ENCODE measurements around the gene RBM8A.

RBM8A gene

DNA sequence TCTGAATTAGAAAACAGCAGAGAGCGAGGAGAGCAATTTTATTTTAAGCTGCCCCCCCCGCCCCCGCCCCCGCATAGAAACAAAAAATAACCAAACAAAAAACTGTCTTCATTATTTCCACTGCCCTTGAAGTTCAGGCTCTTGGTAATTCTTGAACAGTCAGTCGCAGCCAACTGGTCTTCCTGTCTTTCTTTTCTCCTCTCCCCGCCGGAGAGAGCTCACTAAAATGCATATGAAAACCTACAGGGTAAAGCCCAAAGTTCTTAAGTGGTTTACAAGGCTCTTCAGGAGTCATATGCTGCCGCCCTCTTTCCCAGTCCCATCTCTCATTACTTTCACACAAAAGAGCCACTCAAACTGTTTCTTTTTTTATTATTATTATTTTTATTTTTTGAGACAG lies 40.5 kb downstream of the RBM8A start:
- Histone ChIP-seq H3K36me3 (replicated peaks in 1 of 2; ENCODE audit: control insufficient read depth in 2 of 2, insufficient read depth in 2 of 2, low read length in 2 of 2) (no peaks in the 10 kb centered on the region), H3K27ac (replicated peaks; ENCODE audit: low read length) (no peak overlapping the region), H2BK12ac (ENCODE audit: low read length) (no peak overlapping the region), H3K9ac (ENCODE audit: low read depth, low read length, poor library complexity) (no peak overlapping the region), H3K4me2 (ENCODE audit: insufficient read depth, low read length, poor library complexity, severe bottlenecking) (no peak overlapping the region), H2AK5ac (ENCODE audit: low read depth, low read length) (no peak overlapping the region), H2BK15ac (ENCODE audit: low read length) (no peak overlapping the region), H2BK5ac (ENCODE audit: low read length) (no peak overlapping the region), H3K18ac (ENCODE audit: low read length) (no peak overlapping the region), H3K14ac (ENCODE audit: low read length) (no peak overlapping the region), H2AFZ (ENCODE audit: low read length) (no peak overlapping the region), H3K23ac (ENCODE audit: low read depth, low read length, poor library complexity) (no peak overlapping the region), H4K8ac (ENCODE audit: low read depth, low read length) (no peak overlapping the region), H3K9me3 (replicated peaks in 1 of 2; ENCODE audit: control insufficient read depth in 2 of 2, insufficient read depth in 1 of 2, low read depth in 1 of 2, low read length in 2 of 2) (no peaks in the 10 kb centered on the region), H3K27me3 (ENCODE audit: control insufficient read depth in 3 of 3, insufficient read depth in 3 of 3, low read depth in 1 of 3, low read length in 3 of 3) (peaks cover 0 to 38% (median 19%) of the 10 kb centered on the region in 3 experiments), H3K4ac (ENCODE audit: low read length) (no peak overlapping the region), H2BK120ac (ENCODE audit: low read depth, low read length) (no peak overlapping the region), H3K4me3 (ENCODE audit: low read length in 2 of 2) (no peak overlapping the region), H3K79me1 (ENCODE audit: low read depth, low read length) (no peaks in the 10 kb centered on the region), H4K91ac (ENCODE audit: low read depth, low read length, poor library complexity) (no peak overlapping the region), H3K4me1 (ENCODE audit: control insufficient read depth in 2 of 2, insufficient read depth in 1 of 2, low read depth in 1 of 2, low read length in 2 of 2) (peaks cover 0 to 4% of the 10 kb centered on the region in 2 donors)
- DNase-seq (ENCODE audit: low spot score): no peak
- no CpG with 5 or more reads among the region's 8 CpGs for WGBS, 2 donors (ENCODE audit: extremely low coverage in 2 of 2, insufficient read length in 2 of 2, insufficient replicate concordance in 1 of 2)

DNA sequence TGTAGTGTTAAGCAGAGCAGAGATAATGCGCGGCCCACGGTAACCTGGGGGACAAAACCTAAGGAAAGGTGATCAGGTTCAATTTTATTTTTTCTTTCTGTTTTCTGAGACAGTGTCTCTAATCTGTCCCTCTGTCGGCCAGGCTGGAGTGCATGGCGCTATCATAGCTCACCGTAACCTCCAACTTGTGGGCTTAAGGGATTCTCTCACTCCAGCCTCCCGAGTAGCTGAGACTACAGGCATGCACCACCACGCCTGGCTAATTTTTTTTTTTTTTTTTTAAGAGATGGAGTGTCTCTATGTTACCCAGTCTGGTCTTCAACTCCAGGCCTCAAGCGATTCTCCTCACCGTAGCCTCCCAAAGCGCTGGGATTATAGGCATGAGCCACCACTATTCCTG lies 40.9 kb downstream of the RBM8A start:
- DNase-seq (ENCODE audit: low spot score): no peak
- Histone ChIP-seq H2AFZ (ENCODE audit: low read length) (peak overlapping the region; percentile 99), H4K8ac (ENCODE audit: low read depth, low read length) (no peak overlapping the region), H3K9ac (ENCODE audit: low read depth, low read length, poor library complexity) (no peak overlapping the region), H3K27me3 (ENCODE audit: control insufficient read depth in 3 of 3, insufficient read depth in 3 of 3, low read depth in 1 of 3, low read length in 3 of 3) (peaks cover 0 to 41% (median 19%) of the 10 kb centered on the region in 3 experiments), H2BK12ac (ENCODE audit: low read length) (no peak overlapping the region), H3K18ac (ENCODE audit: low read length) (no peak overlapping the region), H3K79me1 (ENCODE audit: low read depth, low read length) (no peaks in the 10 kb centered on the region), H2BK15ac (ENCODE audit: low read length) (no peak overlapping the region), H3K14ac (ENCODE audit: low read length) (no peak overlapping the region), H3K4me2 (ENCODE audit: insufficient read depth, low read length, poor library complexity, severe bottlenecking) (peak overlapping the region; percentile 46), H4K91ac (ENCODE audit: low read depth, low read length, poor library complexity) (no peak overlapping the region), H3K4me1 (ENCODE audit: control insufficient read depth in 2 of 2, insufficient read depth in 1 of 2, low read depth in 1 of 2, low read length in 2 of 2) (peaks cover 0 to 4% of the 10 kb centered on the region in 2 donors), H3K9me3 (replicated peaks in 1 of 2; ENCODE audit: control insufficient read depth in 2 of 2, insufficient read depth in 1 of 2, low read depth in 1 of 2, low read length in 2 of 2) (no peaks in the 10 kb centered on the region), H3K23ac (ENCODE audit: low read depth, low read length, poor library complexity) (no peak overlapping the region), H2AK5ac (ENCODE audit: low read depth, low read length) (no peak overlapping the region), H2BK120ac (ENCODE audit: low read depth, low read length) (no peak overlapping the region), H3K4ac (ENCODE audit: low read length) (no peak overlapping the region), H2BK5ac (ENCODE audit: low read length) (no peak overlapping the region), H3K36me3 (replicated peaks in 1 of 2; ENCODE audit: control insufficient read depth in 2 of 2, insufficient read depth in 2 of 2, low read length in 2 of 2) (no peaks in the 10 kb centered on the region), H3K27ac (replicated peaks; ENCODE audit: low read length) (no peak overlapping the region), H3K4me3 (ENCODE audit: low read length in 2 of 2) (peak overlapping the region in 1 of 2 donors; percentile 57)
- WGBS, 2 donors (ENCODE audit: extremely low coverage in 2 of 2, insufficient read length in 2 of 2, insufficient replicate concordance in 1 of 2): no CpG with 5 or more reads among the region's 11 CpGs

DNA sequence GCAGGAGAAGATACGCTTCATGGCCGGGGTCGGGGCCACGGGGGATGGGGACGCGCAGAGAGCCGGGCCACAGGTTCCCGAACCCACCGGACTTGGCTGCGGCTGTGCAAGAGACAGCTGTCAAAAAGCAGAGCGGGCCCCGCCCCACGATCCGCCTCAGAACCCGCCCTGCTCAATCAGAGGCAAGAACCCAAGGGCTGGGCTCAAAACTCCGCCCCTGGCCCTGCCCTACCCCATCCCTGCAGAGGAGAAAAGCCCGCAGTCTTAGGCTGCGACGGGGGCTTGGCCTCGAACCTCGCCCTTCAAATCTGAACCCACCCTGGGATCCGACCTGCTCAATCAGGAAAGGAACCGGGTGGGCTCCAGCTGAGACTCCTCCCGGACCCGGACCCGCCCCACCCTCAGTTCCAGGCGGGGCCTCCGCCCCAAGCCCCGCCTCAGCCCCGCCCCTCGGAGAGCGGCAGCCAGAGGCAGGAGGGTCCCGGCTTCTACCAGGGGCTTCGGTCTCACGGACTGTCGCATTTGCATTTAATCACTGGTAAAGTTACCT lies 41.5 kb downstream of the RBM8A start, which contains the start of gene ANKRD35:
TSS of gene ANKRD35 (minus strand) at position 129 of the 550 bp plus-strand sequence. CDS start at position 21, 108 bp downstream.
- peaks cover 0 to 44% (median 19%) of the 10 kb centered on the region in 3 experiments for H3K27me3 ChIP-seq (ENCODE audit: control insufficient read depth in 3 of 3, insufficient read depth in 3 of 3, low read depth in 1 of 3, low read length in 3 of 3)
- no peak within 1 kb of the TSS for H2AK5ac ChIP-seq (ENCODE audit: low read depth, low read length)
- peak within 1 kb of the TSS; percentile 46 for H3K4me2 ChIP-seq (ENCODE audit: insufficient read depth, low read length, poor library complexity, severe bottlenecking)
- H3K23ac ChIP-seq (ENCODE audit: low read depth, low read length, poor library complexity): no peak within 1 kb of the TSS
- H3K14ac ChIP-seq (ENCODE audit: low read length): no peak within 1 kb of the TSS
- no peak within 1 kb of the TSS for H4K8ac ChIP-seq (ENCODE audit: low read depth, low read length)
- H2BK15ac ChIP-seq (ENCODE audit: low read length): no peak within 1 kb of the TSS
- peak; percentile 75 for DNase-seq (ENCODE audit: low spot score)
- no peak within 1 kb of the TSS for H2BK12ac ChIP-seq (ENCODE audit: low read length)
- H3K27ac ChIP-seq (replicated peaks; ENCODE audit: low read length): no peak within 1 kb of the TSS
- H3K4me1 ChIP-seq (ENCODE audit: control insufficient read depth in 2 of 2, insufficient read depth in 1 of 2, low read depth in 1 of 2, low read length in 2 of 2): peaks cover 0 to 2% of the 10 kb centered on the region in 2 donors
- H3K9ac ChIP-seq (ENCODE audit: low read depth, low read length, poor library complexity): no peak within 1 kb of the TSS
- H3K36me3 ChIP-seq (replicated peaks in 1 of 2; ENCODE audit: control insufficient read depth in 2 of 2, insufficient read depth in 2 of 2, low read length in 2 of 2): no peaks in the 10 kb centered on the region
- no peak within 1 kb of the TSS for H2BK120ac ChIP-seq (ENCODE audit: low read depth, low read length)
- peak within 1 kb of the TSS; percentile 57 to 83 for H3K4me3 ChIP-seq (ENCODE audit: low read length in 2 of 2)
- no peak within 1 kb of the TSS for H3K4ac ChIP-seq (ENCODE audit: low read length)
- no peak within 1 kb of the TSS for H4K91ac ChIP-seq (ENCODE audit: low read depth, low read length, poor library complexity)
- no CpG with 5 or more reads among the region's 36 CpGs for WGBS, 2 donors (ENCODE audit: extremely low coverage in 2 of 2, insufficient read length in 2 of 2, insufficient replicate concordance in 1 of 2)
- H2BK5ac ChIP-seq (ENCODE audit: low read length): no peak within 1 kb of the TSS
- peak within 1 kb of the TSS; percentile 99 for H2AFZ ChIP-seq (ENCODE audit: low read length)
- H3K18ac ChIP-seq (ENCODE audit: low read length): peak within 1 kb of the TSS; percentile 20
- H3K9me3 ChIP-seq (replicated peaks in 1 of 2; ENCODE audit: control insufficient read depth in 2 of 2, insufficient read depth in 1 of 2, low read depth in 1 of 2, low read length in 2 of 2): no peaks in the 10 kb centered on the region
- no peaks in the 10 kb centered on the region for H3K79me1 ChIP-seq (ENCODE audit: low read depth, low read length)

DNA sequence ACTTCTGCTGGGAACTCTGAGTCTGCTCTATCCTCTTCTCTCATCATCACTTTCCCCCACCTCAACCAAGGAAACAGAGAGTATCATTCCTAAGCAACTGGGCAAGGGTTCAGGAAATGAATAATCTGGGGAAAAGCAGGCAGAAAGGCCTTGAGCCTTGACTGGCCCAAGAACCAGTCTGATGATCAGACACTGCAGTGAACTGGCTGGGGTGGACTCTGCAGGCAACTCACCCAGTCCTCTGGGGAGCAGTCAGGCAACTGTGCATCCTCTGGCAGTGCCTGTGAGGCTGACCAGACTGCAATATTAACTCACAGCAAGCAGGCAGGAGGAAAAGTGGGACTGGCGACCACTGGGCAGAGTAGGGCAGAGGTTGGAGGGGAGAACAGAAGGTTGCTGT lies 42.6 kb downstream of the RBM8A start:
- H2BK5ac ChIP-seq (ENCODE audit: low read length): no peak overlapping the region
- no peak overlapping the region for H3K9ac ChIP-seq (ENCODE audit: low read depth, low read length, poor library complexity)
- no peak overlapping the region for H2AK5ac ChIP-seq (ENCODE audit: low read depth, low read length)
- H2BK120ac ChIP-seq (ENCODE audit: low read depth, low read length): no peak overlapping the region
- no peaks in the 10 kb centered on the region for H3K79me1 ChIP-seq (ENCODE audit: low read depth, low read length)
- H3K18ac ChIP-seq (ENCODE audit: low read length): no peak overlapping the region
- H3K4ac ChIP-seq (ENCODE audit: low read length): no peak overlapping the region
- no peak overlapping the region for H2BK15ac ChIP-seq (ENCODE audit: low read length)
- H3K4me1 ChIP-seq (ENCODE audit: control insufficient read depth in 2 of 2, insufficient read depth in 1 of 2, low read depth in 1 of 2, low read length in 2 of 2): peaks cover 3 to 4% of the 10 kb centered on the region in 2 donors
- H2AFZ ChIP-seq (ENCODE audit: low read length): no peak overlapping the region
- peaks cover 0 to 44% (median 19%) of the 10 kb centered on the region in 3 experiments for H3K27me3 ChIP-seq (ENCODE audit: control insufficient read depth in 3 of 3, insufficient read depth in 3 of 3, low read depth in 1 of 3, low read length in 3 of 3)
- no peak overlapping the region for H2BK12ac ChIP-seq (ENCODE audit: low read length)
- DNase-seq (ENCODE audit: low spot score): no peak
- no peak overlapping the region for H4K8ac ChIP-seq (ENCODE audit: low read depth, low read length)
- no peaks in the 10 kb centered on the region for H3K36me3 ChIP-seq (replicated peaks in 1 of 2; ENCODE audit: control insufficient read depth in 2 of 2, insufficient read depth in 2 of 2, low read length in 2 of 2)
- H3K23ac ChIP-seq (ENCODE audit: low read depth, low read length, poor library complexity): no peak overlapping the region
- H3K27ac ChIP-seq (replicated peaks; ENCODE audit: low read length): no peak overlapping the region
- WGBS, 2 donors (ENCODE audit: extremely low coverage in 2 of 2, insufficient read length in 2 of 2, insufficient replicate concordance in 1 of 2): no CpG with 5 or more reads among the region's 1 CpG
- H3K4me3 ChIP-seq (ENCODE audit: low read length in 2 of 2): no peak overlapping the region
- H3K9me3 ChIP-seq (replicated peaks in 1 of 2; ENCODE audit: control insufficient read depth in 2 of 2, insufficient read depth in 1 of 2, low read depth in 1 of 2, low read length in 2 of 2): no peaks in the 10 kb centered on the region
- no peak overlapping the region for H4K91ac ChIP-seq (ENCODE audit: low read depth, low read length, poor library complexity)
- no peak overlapping the region for H3K14ac ChIP-seq (ENCODE audit: low read length)
- H3K4me2 ChIP-seq (ENCODE audit: insufficient read depth, low read length, poor library complexity, severe bottlenecking): no peak overlapping the region
